HFFc6 (cell line): ENCODE measurements around the gene WDR45B. TPM values are rescaled to one million over a fixed set of nuclear protein-coding genes. Genes with fewer than 3 reads are reported as not detected.
A peak's percentile ranks its signal among the peaks of the same experiment; 100 is the strongest.

Source experiments
- DNase-seq: peaks from one replicate; pipeline ENCODE4 v3.0.0-alpha.2; 2018
- H3K27ac Mint-ChIP-seq: 2 replicates; pipeline ENCODE4 v1.8.0; 2020; ENCODE audit warnings: mild to moderate bottlenecking, mixed read lengths
- H3K27me3 Mint-ChIP-seq: 2 replicates; pipeline ENCODE4 v1.8.0; 2021; ENCODE audit warnings: mild to moderate bottlenecking, moderate library complexity, mixed read lengths; ENCODE audit not compliant: insufficient read depth
- H3K36me3 Mint-ChIP-seq: 2 replicates; pipeline ENCODE4 v1.8.0; 2021; ENCODE audit warnings: low read depth, mixed read lengths
- H3K4me1 Mint-ChIP-seq: 2 replicates; pipeline ENCODE4 v1.8.0; 2020; ENCODE audit warnings: low read depth, mixed read lengths
- H3K4me3 Mint-ChIP-seq: 2 replicates; pipeline ENCODE4 v1.8.0; 2020; ENCODE audit warnings: mild to moderate bottlenecking, moderate library complexity, mixed read lengths
- H3K9me3 Mint-ChIP-seq: 2 replicates; pipeline ENCODE4 v1.8.0; 2020; ENCODE audit warnings: mild to moderate bottlenecking, mixed read lengths
- total RNA-seq, 6 experiments: library from RNA; stranded (reverse); fragmentation: NEBNext Ultra II Directional; extraction: Animal tissue kit (Norgen Biotek cat#: 25700); gene quantifications; 2 replicates in 1 of 6; 3 replicates in 5 of 6; pipeline ENCODE4 v1.2.3, GENCODE V29; 2021
- TF ChIP-seq, protein P1 (sequence below): fragments of 200-600 bp; sonication (generic); IDR thresholded peaks from 2 replicates; pipeline ENCODE4 v1.5.0; 2021; ENCODE audit warnings: antibody characterized with exemption, mild to moderate bottlenecking

The WDR45B gene
- total RNA-seq, 6 experiments from 2014 or later, result 60.6 to 73.5 (median 66.3) TPM

DNA sequence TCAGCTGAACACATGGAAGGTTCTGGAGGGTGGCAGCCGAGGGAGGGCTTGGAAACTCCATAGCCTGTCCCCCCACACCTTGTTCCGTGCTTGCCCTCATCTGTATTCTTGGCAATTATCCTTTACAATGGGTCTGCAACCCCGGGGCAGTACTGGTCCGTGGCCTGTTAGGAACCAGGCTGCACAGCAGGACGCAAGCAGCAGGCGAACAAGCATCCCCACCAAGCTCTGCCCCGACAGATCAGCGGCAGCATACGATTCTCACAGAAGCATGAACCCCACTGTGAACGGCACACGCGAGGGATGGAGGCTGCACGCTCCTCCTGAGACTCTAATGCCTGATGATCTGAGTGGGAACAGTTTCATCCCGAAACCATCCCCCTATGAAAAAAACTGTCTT is 6.2 kb downstream of the WDR45B start:
- Mint-ChIP-seq H3K4me1 (peaks cover 33% of the 10 kb centered on the region), H3K9me3 (no peaks in the 10 kb centered on the region), H3K27ac (no peak overlapping the region)

DNA sequence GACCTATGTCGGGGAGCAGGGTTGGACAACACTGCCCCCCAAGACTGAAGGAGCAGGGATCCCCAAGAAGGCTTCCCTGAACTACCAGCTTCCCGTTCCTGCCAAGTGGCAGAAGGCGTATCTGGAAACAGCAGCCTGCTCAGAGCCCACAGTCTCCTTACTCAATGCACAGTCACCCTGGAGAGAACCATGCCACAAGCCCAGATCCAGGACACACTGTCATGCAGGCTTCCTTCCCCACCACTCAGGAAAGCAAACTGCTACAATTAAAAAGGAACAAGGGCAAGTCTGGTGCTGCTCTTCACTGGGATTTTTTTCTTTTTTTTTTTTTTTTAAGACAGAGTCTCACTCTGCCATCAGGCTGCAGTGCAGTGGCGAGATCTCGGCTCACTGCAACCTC is 8.2 kb downstream of the WDR45B start:
- H3K27me3 Mint-ChIP-seq, result no peaks in the 10 kb centered on the region
- H3K27ac Mint-ChIP-seq, result peak overlapping the region; percentile 56; the same call in 1 of the 2 replicates
- H3K4me1 Mint-ChIP-seq, result peaks cover 14% of the 10 kb centered on the region
- no peaks in the 10 kb centered on the region for H3K9me3 Mint-ChIP-seq
- TF ChIP-seq, protein P1, sequence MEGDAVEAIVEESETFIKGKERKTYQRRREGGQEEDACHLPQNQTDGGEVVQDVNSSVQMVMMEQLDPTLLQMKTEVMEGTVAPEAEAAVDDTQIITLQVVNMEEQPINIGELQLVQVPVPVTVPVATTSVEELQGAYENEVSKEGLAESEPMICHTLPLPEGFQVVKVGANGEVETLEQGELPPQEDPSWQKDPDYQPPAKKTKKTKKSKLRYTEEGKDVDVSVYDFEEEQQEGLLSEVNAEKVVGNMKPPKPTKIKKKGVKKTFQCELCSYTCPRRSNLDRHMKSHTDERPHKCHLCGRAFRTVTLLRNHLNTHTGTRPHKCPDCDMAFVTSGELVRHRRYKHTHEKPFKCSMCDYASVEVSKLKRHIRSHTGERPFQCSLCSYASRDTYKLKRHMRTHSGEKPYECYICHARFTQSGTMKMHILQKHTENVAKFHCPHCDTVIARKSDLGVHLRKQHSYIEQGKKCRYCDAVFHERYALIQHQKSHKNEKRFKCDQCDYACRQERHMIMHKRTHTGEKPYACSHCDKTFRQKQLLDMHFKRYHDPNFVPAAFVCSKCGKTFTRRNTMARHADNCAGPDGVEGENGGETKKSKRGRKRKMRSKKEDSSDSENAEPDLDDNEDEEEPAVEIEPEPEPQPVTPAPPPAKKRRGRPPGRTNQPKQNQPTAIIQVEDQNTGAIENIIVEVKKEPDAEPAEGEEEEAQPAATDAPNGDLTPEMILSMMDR, result no peak
- no peak overlapping the region for H3K4me3 Mint-ChIP-seq
- H3K36me3 Mint-ChIP-seq, result peaks cover 25% of the 10 kb centered on the region
- no peak for DNase-seq

More for the DNA sequence above, 6.2 kb downstream of the WDR45B start:
- DNase-seq, result no peak
- TF ChIP-seq, protein P1, result no peak
- Mint-ChIP-seq H3K4me3 (no peak overlapping the region), H3K27me3 (no peaks in the 10 kb centered on the region; the same call in 1 of the 2 replicates), H3K36me3 (peaks cover 18% of the 10 kb centered on the region)

DNA sequence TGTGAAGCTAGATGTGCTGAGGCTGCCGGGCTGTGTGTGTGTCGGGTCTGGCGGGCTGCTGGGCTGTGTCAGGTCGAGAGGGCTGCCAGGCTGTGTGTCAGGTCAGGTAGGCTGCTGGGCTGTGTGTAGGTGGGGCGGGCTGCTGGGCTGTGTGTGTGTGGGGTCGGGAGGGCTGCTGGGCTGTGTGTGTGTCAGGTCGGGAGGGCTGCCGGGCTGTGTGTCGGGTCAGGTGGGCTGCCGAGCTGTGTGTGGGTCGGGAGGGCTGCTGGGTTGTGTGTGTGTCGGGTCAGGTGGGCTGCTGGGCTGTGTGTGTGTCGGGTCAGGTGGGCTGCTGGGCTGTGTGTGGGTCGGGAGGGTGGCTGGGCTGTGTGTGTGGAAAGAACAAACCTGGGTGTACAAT is 8.6 kb downstream of the WDR45B start:
- Mint-ChIP-seq H3K27ac (peak overlapping the region; percentile 56; the same call in 1 of the 2 replicates), H3K4me3 (no peak overlapping the region), H3K36me3 (peaks cover 25% of the 10 kb centered on the region)

DNA sequence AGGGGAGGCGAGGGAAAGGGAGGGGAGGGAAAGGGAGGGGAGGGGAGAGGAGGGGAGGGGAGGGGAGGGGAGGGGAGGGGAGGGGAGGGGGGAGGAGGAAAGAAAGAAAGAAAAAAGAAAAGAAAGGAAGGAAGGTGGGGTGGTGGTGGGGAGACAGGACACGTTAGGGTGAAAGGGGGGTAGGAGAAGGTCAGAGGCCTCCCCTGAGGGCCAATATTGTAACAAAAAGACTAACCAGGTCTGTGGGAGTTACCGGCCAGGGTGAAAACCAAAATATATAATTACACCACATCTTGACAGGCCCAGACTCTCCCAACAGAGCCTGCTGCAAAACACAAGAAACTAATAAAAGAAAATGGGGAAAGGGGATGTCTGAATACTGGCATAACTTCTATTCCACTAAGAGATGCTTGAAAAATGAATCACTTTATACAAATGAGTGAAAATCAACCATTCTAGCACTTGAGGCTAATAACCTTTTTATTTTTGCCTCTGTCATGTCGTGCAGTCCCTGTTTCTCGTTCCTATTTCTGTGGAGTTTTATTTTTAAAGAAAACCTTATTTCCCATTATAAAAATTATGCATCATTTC is 10.0 kb downstream of the WDR45B start:
- H3K4me1 Mint-ChIP-seq, result peaks cover 14% of the 10 kb centered on the region
- no peaks in the 10 kb centered on the region for H3K27me3 Mint-ChIP-seq
- H3K36me3 Mint-ChIP-seq, result peaks cover 25% of the 10 kb centered on the region
- TF ChIP-seq, protein P1, result no peak
- H3K27ac Mint-ChIP-seq, result peak overlapping the region; percentile 21; the same call in 1 of the 2 replicates
- H3K4me3 Mint-ChIP-seq, result no peak overlapping the region
- no peak for DNase-seq
- no peaks in the 10 kb centered on the region for H3K9me3 Mint-ChIP-seq

More for the DNA sequence above, 8.6 kb downstream of the WDR45B start:
- TF ChIP-seq, protein P1, result no peak
- peaks cover 14% of the 10 kb centered on the region for H3K4me1 Mint-ChIP-seq
- H3K9me3 Mint-ChIP-seq, result no peaks in the 10 kb centered on the region
- no peak for DNase-seq
- H3K27me3 Mint-ChIP-seq, result no peaks in the 10 kb centered on the region

DNA sequence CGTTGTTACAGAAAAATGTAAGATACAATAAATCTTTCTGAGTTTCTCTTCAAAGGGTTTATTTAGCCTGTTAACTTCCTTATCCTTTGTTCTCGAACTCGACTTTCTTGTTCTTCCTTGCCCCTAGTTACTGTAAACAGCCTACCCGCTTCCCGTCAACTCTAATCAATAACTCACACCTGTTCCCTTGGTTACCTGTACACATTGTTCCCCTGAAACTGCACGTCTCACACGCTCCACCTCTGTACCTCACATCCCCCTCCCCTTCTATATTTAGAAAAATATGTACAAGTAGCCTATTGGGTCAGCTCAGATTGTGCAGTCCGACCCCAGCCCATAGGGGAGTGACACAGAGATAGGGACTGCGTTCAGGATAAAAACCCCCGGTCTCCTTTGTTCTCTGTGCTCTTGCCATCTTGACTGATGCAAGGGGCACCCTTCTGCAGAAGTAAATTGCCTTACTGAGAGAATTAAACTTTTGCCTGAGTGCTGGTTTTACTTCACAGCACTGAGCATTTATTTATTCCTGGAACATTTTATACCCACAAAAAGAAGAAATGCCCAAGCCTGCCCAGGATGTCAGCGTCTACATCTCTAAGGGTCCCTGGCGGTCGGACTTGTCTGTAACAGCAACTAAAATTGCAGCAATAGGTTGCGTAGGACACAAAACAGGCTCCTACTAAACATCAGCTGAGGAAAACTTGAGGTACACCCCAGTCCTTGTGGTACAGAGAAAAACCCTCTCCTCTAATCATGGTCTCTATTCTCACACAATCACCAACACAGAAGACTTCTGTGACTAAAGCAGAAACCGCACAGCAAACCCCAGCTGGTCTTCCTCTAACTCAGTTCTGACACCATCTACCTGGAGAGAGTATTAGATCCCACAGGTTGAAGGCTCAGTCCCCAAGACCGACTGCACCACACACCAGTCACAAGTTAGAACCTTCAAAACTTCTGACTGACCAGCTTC is 11.3 kb downstream of the WDR45B start:
- Mint-ChIP-seq H3K4me1 (peaks cover 14% of the 10 kb centered on the region), H3K36me3 (peaks cover 19% of the 10 kb centered on the region), H3K9me3 (no peaks in the 10 kb centered on the region), H3K27ac (peak overlapping the region; percentile 65; the same call in 1 of the 2 replicates), H3K27me3 (no peaks in the 10 kb centered on the region), H3K4me3 (no peak overlapping the region)
- no peak for DNase-seq
- TF ChIP-seq, protein P1, result no peak
